ENCODE data around the gene HBG2.
"Not testable (repeated sequence)": the region's sequence is repeated elsewhere in the genome, so short reads cannot be mapped to it uniquely, and the experiment has no call there.

Gene HBG2

DNA sequence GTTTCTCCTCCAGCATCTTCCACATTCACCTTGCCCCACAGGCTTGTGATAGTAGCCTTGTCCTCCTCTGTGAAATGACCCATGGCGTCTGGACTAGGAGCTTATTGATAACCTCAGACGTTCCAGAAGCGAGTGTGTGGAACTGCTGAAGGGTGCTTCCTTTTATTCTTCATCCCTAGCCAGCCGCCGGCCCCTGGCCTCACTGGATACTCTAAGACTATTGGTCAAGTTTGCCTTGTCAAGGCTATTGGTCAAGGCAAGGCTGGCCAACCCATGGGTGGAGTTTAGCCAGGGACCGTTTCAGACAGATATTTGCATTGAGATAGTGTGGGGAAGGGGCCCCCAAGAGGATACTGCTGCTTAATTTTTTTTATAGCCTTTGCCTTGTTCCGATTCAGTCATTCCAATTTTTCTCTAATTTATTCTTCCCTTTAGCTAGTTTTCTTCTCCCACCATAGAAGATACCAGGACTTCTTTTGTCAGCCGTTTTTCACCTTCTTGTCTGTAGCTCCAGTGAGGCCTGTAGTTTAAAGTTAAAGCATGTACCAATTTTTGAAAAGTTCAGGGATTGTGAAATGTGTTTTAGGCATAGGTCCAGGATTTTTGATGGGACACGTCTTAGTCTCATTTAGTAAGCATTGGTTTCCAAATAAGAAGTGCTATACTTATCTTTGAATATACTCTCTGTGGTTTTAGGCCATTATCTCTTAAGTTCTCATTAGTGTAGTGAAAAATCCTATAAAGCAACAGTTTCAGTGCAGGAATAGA is at the start of gene HBG2:
TSS of gene HBG2 (minus strand) at position 136 of the 768 bp plus-strand sequence. CDS start at position 83, 53 bp downstream.
- not testable (repeated sequence) for DNase-seq (ENCODE audit: low read depth in 2 of 2)

- no peak for DNase-seq (ENCODE audit: low read depth in 2 of 2)
Measured at GRCh38 chr11:5304046-5304445, 49.5 kb upstream of the HBG2 start.

GRCh38 chr11:5303626-5304025 is 49.0 kb upstream of the HBG2 start:
- DNase-seq (ENCODE audit: low read depth in 2 of 2): no peak

DNA sequence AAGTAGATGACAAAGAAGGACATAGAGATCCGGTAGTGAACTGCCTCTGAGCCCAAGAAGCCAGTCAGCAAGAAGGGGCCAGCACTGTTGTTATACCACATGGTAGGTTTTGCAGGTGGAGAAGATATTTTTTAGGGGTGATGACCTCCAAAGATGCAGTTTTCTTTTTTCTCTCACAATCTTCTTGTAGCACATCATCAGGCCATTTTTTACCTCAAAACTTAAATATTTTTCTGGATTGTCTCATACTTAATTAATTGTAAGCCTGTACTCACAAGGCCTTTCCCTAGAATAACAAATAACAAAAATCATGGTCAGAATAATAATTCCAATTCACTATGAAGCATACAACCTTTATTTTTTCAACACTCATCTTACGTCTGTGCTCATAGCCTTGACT is 47.3 kb upstream of the HBG2 start, which contains the start of gene OR51B4:
TSS of gene OR51B4 (minus strand) at position 101 of the 400 bp plus-strand sequence. CDS start at position 101, 0 bp downstream.
- no peak for DNase-seq (ENCODE audit: low read depth in 2 of 2)

DNA sequence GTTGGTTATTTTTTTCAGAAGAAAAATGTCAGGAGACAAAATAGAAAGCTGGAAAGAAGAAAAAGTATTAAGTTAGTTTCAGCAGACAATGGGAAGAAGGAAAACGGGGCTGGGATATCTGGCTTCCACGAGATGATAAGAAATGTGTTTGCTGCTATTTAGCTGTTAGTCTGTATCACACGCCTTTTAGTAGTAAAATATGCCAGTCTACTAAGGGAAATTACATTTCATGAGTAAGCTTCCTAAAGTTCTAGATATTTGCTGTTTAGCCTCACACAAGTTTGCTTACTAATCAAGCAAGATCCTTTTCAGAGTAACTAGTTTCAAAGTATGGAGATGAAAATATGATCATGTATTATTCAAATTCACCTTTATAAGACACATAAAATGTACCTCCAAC is 45.7 kb upstream of the HBG2 start:
- no peak for DNase-seq (ENCODE audit: low read depth in 2 of 2)

DNA sequence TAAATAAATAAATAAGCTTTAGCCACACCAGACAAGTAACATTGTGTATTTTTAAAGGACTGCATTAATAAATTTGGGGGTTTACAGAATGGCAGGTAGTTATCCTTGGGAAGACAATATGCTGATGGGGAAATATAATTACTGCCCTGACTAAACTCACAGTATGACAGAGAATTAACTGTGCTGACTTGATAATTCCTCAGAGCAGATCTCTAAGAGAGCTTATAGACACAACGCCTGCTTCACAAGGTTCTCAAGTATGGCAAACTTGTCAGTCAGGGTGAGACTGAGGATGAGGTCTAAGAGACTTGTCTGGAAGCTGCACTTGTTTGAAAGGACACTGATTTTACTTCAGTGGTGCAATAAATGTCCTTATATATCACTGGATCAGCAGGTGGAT is 43.9 kb upstream of the HBG2 start:
- no peak for DNase-seq (ENCODE audit: low read depth in 2 of 2)

GRCh38 chr11:5297721-5298323 is 43.2 kb upstream of the HBG2 start:
- DNase-seq (ENCODE audit: low read depth in 2 of 2): no peak

DNA sequence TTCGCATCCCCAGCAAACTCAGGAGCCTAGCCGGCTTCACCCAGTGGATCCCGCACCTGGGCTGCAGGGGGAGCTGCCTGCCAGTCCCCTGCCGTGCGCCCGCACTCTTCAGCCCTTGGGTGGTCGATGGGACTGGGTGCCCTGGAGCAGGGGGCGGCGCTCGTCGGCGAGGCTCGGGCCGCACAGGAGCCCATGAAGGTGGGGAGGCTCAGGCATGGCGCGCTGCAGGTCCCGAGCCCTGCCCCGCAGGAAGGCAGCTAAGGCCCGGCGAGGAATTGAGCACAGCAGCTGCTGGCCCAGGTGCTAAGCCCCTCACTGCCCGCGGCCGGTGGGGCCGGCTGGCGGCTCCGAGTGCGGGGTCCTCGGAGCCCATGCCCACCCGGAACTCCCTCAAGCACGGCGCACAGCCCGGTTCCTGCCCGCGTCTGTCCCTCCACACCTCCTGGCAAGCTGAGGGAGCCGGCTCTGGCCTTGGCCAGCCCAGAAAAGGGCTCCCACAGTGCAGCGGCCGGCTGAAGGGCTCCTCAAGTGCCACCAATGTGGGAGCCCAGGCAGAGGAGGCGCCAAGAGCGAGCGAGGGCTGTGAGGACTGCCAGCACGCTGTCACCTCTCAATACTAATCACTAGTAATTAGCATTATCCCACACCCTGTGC is 39.9 kb upstream of the HBG2 start:
- not testable (repeated sequence) for DNase-seq (ENCODE audit: low read depth in 2 of 2)

DNA sequence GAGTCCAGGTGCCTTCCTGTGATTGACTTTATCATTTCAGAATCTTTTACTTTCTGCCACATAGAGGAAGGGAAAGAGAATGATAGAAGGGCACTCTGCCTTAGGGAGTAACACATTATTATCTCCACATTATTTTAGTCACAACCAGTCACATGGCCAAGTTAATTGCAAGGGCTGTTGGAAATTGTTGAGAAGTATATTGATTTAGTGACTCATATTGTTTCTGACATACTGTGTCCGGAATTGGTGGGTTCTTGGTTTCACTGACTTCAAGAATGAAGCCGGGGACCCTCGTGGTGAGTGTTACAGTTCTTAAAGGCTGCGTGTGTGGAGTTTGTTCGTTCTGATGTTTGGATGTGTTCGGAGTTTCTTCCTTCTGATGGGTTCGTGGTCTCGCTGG is 38.4 kb upstream of the HBG2 start:
- no peak for DNase-seq (ENCODE audit: low read depth in 2 of 2)

GRCh38 chr11:5291207-5291838 is 36.7 kb upstream of the HBG2 start:
- no peak for DNase-seq (ENCODE audit: low read depth in 2 of 2)

GRCh38 chr11:5290106-5290505 is 35.5 kb upstream of the HBG2 start:
- DNase-seq (ENCODE audit: low read depth in 2 of 2): no peak

- DNase-seq (ENCODE audit: low read depth in 2 of 2): no peak
Measured at GRCh38 chr11:5289696-5290095, 35.1 kb upstream of the HBG2 start.

- DNase-seq (ENCODE audit: low read depth in 2 of 2): no peak
Measured at GRCh38 chr11:5288906-5289550, 34.4 kb upstream of the HBG2 start.

DNA sequence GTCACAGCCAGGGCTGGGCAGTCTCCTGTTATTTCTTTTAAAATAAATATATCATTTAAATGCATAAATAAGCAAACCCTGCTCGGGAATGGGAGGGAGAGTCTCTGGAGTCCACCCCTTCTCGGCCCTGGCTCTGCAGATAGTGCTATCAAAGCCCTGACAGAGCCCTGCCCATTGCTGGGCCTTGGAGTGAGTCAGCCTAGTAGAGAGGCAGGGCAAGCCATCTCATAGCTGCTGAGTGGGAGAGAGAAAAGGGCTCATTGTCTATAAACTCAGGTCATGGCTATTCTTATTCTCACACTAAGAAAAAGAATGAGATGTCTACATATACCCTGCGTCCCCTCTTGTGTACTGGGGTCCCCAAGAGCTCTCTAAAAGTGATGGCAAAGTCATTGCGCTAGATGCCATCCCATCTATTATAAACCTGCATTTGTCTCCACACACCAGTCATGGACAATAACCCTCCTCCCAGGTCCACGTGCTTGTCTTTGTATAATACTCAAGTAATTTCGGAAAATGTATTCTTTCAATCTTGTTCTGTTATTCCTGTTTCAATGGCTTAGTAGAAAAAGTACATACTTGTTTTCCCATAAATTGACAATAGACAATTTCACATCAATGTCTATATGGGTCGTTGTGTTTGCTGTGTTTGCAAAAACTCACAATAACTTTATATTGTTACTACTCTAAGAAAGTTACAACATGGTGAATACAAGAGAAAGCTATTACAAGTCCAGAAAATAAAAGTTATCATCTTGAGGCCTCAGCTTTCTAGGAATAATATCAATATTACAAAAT is 33.7 kb upstream of the HBG2 start:
- DNase-seq (ENCODE audit: low read depth in 2 of 2): no peak

GRCh38 chr11:5286901-5287300 is 32.3 kb upstream of the HBG2 start:
- no peak for DNase-seq (ENCODE audit: low read depth in 2 of 2)

DNA sequence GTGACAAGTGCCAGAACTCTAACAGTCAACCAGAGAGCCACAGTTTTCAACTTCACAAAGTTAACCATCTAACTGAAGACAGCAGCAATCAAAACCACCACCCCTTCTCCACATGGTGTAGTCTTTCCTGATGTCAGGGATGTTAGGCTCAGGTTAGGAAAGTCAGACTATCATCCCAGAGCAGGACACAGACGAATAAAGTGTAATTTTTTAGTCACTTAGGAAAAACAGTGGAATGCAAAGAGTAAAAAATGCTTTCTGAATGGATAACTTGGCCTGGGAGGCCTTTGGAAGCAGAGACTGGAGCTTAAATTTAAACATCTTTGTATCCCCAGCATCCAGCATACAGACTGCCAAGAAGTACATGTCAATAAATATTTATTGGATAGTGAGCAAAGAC is 31.8 kb upstream of the HBG2 start:
- DNase-seq (ENCODE audit: low read depth in 2 of 2): no peak

DNA sequence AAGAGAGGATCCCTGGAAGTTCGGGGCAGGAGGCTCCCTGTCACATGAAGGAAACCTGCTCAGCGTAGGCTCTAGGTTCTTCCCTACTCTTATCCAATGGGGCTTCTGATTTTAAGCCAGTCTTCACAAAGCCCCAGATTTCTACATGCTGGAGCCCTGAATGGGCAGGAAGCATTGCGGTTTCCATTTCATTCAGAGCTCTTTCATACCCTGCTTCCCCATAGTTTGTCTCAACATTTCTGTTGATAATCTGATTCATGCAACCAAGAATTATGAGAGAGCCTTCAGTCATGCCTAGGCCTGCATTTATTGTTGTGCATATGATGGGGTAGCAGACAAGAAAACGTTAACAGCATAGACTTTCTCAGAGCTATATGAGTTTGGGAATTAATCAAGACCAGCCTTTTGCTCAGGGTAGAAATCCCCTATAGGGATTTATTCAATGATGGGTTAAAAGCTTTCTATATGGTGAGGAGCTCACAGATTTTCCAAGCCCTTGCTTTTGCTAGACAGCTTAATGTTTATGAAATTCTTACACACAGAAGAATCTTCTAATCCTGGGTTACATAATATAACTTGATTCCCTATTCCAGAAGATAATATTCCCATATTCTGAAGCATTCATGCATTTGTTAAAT is 31.2 kb upstream of the HBG2 start:
- DNase-seq (ENCODE audit: low read depth in 2 of 2): no peak

DNA sequence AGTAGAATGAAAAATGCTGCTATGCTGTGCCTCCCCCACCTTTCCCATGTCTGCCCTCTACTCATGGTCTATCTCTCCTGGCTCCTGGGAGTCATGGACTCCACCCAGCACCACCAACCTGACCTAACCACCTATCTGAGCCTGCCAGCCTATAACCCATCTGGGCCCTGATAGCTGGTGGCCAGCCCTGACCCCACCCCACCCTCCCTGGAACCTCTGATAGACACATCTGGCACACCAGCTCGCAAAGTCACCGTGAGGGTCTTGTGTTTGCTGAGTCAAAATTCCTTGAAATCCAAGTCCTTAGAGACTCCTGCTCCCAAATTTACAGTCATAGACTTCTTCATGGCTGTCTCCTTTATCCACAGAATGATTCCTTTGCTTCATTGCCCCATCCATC is 30.1 kb upstream of the HBG2 start:
- no peak for DNase-seq (ENCODE audit: low read depth in 2 of 2)

GRCh38 chr11:5283882-5284281 is 29.3 kb upstream of the HBG2 start:
- DNase-seq (ENCODE audit: low read depth in 2 of 2): no peak

DNA sequence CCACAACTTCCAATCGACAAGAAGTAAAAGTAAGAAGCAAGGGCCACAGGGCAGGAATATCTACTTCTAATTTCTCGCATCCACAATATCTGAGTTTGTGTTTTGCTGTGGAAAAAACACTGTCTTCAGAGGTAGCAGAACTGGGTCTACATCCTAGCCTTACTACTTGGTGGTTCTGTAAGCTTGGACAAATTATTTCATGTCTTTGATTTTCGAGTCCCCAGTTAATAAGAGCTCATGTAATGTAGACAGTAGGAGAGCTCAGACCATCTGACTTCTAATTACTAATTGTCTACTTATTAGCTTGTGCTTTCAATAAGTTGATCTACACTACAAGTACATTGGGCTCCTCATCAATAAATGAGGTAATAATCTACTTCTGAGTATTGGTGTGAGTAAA is 28.5 kb upstream of the HBG2 start:
- no peak for DNase-seq (ENCODE audit: low read depth in 2 of 2)

GRCh38 chr11:5282628-5283027 is 28.0 kb upstream of the HBG2 start:
- no peak for DNase-seq (ENCODE audit: low read depth in 2 of 2)

Data from stimulated activated CD8-positive, alpha-beta memory T cell treated with anti-CD3 and anti-CD28 coated beads, Interleukin-7, amount 100 ng/mL, for 4 hours (primary cell).